ENCODE data around the gene STARD3. TPM values are rescaled to one million over a fixed set of nuclear protein-coding genes. Genes with fewer than 3 reads are reported as not detected.

Gene STARD3
- total and polyA plus RNA-seq, 9 of the 15 experiments (the other 6 are each of a cell fraction or from before 2014, with no cell fraction given) = 0.63 to 87.0 (median 46.0) TPM

DNA sequence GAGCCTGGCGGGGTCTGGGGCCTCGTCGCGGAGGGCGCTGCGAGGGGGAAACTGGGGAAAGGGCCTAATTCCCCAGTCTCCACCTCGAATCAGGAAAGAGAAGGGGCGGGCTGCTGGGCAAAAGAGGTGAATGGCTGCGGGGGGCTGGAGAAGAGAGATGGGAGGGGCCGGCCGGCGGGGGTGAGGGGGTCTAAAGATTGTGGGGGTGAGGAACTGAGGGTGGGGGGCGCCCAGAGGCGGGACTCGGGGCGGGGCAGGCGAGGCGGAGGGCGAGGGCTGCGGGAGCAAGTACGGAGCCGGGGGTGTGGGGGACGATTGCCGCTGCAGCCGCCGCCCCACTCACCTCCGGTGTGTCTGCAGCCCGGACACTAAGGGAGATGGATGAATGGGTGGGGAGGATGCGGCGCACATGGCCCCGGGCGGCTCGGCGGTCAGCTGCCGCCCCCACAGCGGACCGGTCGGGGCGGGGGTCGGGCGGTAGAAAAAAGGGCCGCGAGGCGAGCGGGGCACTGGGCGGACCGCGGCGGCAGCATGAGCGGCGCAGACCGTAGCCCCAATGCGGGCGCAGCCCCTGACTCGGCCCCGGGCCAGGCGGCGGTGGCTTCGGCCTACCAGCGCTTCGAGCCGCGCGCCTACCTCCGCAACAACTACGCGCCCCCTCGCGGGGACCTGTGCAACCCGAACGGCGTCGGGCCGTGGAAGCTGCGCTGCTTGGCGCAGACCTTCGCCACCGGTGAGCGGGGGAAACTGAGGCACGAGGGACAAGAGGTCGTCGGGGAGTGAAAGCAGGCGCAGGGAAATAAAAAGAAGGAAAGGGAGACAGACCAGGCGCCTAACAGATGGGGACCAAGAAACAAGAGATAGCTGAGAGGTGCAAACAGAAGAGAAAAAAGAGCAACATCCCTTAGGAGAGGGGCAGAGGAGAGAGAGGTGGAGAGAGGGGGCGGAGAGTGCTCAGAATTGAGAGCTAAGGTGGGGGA lies 31.3 kb downstream of the STARD3 start, which contains the start of gene PNMT (continued):
- TF ChIP-seq, protein P1, sequence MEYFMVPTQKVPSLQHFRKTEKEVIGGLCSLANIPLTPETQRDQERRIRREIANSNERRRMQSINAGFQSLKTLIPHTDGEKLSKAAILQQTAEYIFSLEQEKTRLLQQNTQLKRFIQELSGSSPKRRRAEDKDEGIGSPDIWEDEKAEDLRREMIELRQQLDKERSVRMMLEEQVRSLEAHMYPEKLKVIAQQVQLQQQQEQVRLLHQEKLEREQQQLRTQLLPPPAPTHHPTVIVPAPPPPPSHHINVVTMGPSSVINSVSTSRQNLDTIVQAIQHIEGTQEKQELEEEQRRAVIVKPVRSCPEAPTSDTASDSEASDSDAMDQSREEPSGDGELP (CRISPR knock-in tag; IDR thresholded peaks at IDR 0.05; ENCODE audit: borderline replicate concordance) = no peak; the same call in 1 of the 2 replicates
- no peak for TF ChIP-seq SAFB2 (IDR thresholded peaks at IDR 0.05; ENCODE audit: borderline replicate concordance, low read depth, low read length, severe bottlenecking)
- TF ChIP-seq HDGF (IDR thresholded peaks at IDR 0.05) = no peak
- no peak for TF ChIP-seq ZNF445 (CRISPR knock-in tag; IDR thresholded peaks at IDR 0.05; ENCODE audit: low read depth)
- TF ChIP-seq MTF1 (CRISPR knock-in tag; IDR thresholded peaks at IDR 0.05; ENCODE audit: borderline replicate concordance) = no peak
- 0 out of 2 replicates have a peak, but pooled peaks have one; percentile 37 for TF ChIP-seq ARID4B (CRISPR knock-in tag; IDR thresholded peaks at IDR 0.05)
- TF ChIP-seq POLR2G (IDR thresholded peaks at IDR 0.05; ENCODE audit: low read depth, low read length) = peak; percentile 88
- no peak for TF ChIP-seq RBM22 (IDR thresholded peaks at IDR 0.05; ENCODE audit: low read depth, low read length, poor library complexity, severe bottlenecking)
- no peak for TF ChIP-seq TFAM (CRISPR knock-in tag; conservative IDR thresholded peaks at IDR 0.05)
- no peak for TF ChIP-seq NR0B1 (IDR thresholded peaks at IDR 0.05; ENCODE audit: partially characterized antibody)
- TF ChIP-seq C11orf30 (IDR thresholded peaks at IDR 0.05; ENCODE audit: low read depth) = no peak
- TF ChIP-seq SMC3 (conservative IDR thresholded peaks at IDR 0.05; ENCODE audit: insufficient read depth, low read depth, low read length) = peak; percentile 64
- no peak for TF ChIP-seq MCM5 (IDR thresholded peaks at IDR 0.05; ENCODE audit: low read depth)
- TF ChIP-seq EP400 (IDR thresholded peaks at IDR 0.05) = no peak
- peak; percentile 45; the same call in 1 of the 2 replicates for TF ChIP-seq ZNF644 (tag; IDR thresholded peaks at IDR 0.05; ENCODE audit: low read depth)
- TF ChIP-seq PTBP1 (IDR thresholded peaks at IDR 0.05; ENCODE audit: low read depth, low read length) = peak; percentile 59; the same call in 1 of the 2 replicates
- TF ChIP-seq NUFIP1 (IDR thresholded peaks at IDR 0.05; ENCODE audit: partially characterized antibody) = no peak
- no peak for TF ChIP-seq CHD2 (IDR thresholded peaks at IDR 0.05; ENCODE audit: low read depth, low read length)
- TF ChIP-seq, protein P2, sequence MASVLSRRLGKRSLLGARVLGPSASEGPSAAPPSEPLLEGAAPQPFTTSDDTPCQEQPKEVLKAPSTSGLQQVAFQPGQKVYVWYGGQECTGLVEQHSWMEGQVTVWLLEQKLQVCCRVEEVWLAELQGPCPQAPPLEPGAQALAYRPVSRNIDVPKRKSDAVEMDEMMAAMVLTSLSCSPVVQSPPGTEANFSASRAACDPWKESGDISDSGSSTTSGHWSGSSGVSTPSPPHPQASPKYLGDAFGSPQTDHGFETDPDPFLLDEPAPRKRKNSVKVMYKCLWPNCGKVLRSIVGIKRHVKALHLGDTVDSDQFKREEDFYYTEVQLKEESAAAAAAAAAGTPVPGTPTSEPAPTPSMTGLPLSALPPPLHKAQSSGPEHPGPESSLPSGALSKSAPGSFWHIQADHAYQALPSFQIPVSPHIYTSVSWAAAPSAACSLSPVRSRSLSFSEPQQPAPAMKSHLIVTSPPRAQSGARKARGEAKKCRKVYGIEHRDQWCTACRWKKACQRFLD (CRISPR knock-in tag; IDR thresholded peaks at IDR 0.05) = peak; percentile 79
